PFSK-1 (cell line): Measurements from ENCODE around the gene ATG4B.

Source experiments
- FOXP2 ChIP-seq: optimal IDR thresholded peaks from 2 replicates; pipeline ENCODE3; 2011; ENCODE audit warnings: borderline replicate concordance, control low read depth, inconsistent platforms; ENCODE audit not compliant: insufficient read depth; ENCODE audit errors: extremely low read length, extremely low read depth
- POLR2AphosphoS5 ChIP-seq: IDR thresholded peaks from 2 replicates; pipeline ENCODE4 v1.6.1; 2012; ENCODE audit warnings: low read depth, mild to moderate bottlenecking, control low read depth, low read length, moderate library complexity
- SIN3A ChIP-seq: IDR thresholded peaks from 2 replicates; pipeline ENCODE4 v1.6.1; 2012; ENCODE audit warnings: mild to moderate bottlenecking, low read length, moderate library complexity, borderline replicate concordance; ENCODE audit not compliant: insufficient read depth
- TAF1 ChIP-seq: IDR thresholded peaks from 2 replicates; pipeline ENCODE4 v1.6.1; 2012; ENCODE audit warnings: low read length, control low read depth, borderline replicate concordance; ENCODE audit not compliant: insufficient read depth
- TF ChIP-seq, protein P1 (sequence below), 2 experiments: IDR thresholded peaks; 2 replicates each; pipeline versions ENCODE4 v1.6.1 to v1.8.0; 2011 to 2012; ENCODE audit warnings: low read depth in 2 of 2, low read length in 2 of 2, control low read depth in 1 of 2, inconsistent platforms in 1 of 2, mild to moderate bottlenecking in 1 of 2, moderate library complexity in 1 of 2; ENCODE audit not compliant: insufficient read depth in 1 of 2

The ATG4B gene

DNA sequence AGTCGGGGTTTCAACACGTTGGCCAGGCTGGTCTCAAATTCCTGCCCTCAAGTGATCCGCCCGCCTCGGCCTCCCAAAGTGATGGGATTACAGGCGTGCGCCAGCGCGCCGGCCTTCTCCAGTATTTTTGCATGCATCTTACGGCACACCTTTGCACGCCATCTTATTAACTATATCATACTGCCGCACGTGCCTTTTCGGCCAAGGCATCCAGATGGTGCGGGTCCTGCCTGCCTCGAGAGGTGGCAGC is 63.6 kb downstream of the ATG4B start:
- TF ChIP-seq POLR2AphosphoS5, result no peak
- no peak for TF ChIP-seq TAF1
- TF ChIP-seq FOXP2, result no peak
- TF ChIP-seq, protein P1, sequence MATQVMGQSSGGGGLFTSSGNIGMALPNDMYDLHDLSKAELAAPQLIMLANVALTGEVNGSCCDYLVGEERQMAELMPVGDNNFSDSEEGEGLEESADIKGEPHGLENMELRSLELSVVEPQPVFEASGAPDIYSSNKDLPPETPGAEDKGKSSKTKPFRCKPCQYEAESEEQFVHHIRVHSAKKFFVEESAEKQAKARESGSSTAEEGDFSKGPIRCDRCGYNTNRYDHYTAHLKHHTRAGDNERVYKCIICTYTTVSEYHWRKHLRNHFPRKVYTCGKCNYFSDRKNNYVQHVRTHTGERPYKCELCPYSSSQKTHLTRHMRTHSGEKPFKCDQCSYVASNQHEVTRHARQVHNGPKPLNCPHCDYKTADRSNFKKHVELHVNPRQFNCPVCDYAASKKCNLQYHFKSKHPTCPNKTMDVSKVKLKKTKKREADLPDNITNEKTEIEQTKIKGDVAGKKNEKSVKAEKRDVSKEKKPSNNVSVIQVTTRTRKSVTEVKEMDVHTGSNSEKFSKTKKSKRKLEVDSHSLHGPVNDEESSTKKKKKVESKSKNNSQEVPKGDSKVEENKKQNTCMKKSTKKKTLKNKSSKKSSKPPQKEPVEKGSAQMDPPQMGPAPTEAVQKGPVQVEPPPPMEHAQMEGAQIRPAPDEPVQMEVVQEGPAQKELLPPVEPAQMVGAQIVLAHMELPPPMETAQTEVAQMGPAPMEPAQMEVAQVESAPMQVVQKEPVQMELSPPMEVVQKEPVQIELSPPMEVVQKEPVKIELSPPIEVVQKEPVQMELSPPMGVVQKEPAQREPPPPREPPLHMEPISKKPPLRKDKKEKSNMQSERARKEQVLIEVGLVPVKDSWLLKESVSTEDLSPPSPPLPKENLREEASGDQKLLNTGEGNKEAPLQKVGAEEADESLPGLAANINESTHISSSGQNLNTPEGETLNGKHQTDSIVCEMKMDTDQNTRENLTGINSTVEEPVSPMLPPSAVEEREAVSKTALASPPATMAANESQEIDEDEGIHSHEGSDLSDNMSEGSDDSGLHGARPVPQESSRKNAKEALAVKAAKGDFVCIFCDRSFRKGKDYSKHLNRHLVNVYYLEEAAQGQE (IDR thresholded peaks at IDR 0.05; ENCODE audit: insufficient read depth in 1 of 2, low read depth in 2 of 2, low read length in 2 of 2), result no peak
- TF ChIP-seq SIN3A, result no peak

DNA sequence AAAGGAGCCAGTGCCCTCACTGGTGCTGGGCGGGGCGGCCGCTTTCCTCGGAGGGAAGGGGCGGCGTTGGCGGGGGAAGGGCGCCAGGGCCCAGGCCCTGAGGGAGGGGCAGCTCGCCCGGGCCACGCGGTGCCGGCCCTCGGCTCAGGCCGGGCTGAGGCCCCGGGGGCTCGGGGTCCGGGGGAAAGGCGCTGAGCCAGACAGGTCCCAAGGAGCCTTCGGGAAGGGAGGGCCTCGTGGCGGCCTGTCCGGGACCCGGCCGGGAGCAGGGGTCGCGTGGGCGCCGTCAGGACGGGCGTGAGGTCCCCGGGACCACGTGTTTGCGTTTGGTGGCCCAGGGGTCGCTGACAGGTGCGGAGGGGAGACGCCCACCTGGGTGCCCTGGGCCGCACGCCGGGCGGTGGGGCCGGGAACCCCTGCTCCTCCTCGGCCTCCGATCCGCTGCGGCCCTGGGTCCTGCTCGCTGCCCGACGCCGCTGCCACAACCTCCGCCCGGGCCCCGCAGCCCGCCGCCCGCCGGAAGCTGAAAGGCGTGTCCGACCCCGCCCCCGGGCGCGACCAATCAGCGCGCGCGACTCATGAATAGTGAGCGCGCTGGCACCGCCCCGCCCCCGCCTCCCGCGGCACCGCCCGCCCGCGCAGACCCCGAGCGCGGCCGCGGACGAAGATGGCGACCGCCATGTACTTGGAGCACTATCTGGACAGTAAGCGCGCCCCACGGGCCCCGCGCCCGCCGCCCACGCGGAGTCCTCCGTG is 64.1 kb downstream of the ATG4B start, which contains the start of gene ING5:
Gene ING5, plus strand, starts transcription at position 641 of the 756 bp plus-strand sequence. Its CDS starts 27 bp downstream, at position 668.
- TF ChIP-seq, protein P1 (IDR thresholded peaks at IDR 0.05; ENCODE audit: insufficient read depth in 1 of 2, low read depth in 2 of 2, low read length in 2 of 2), result peak in 1 of 2 experiments; percentile 34; a peak in 1 of 4 replicates
- TF ChIP-seq FOXP2 (peak; percentile 81), SIN3A (no peak), POLR2AphosphoS5 (peak; percentile 81), TAF1 (peak; percentile 78; the same call in 1 of the 2 replicates)

DNA sequence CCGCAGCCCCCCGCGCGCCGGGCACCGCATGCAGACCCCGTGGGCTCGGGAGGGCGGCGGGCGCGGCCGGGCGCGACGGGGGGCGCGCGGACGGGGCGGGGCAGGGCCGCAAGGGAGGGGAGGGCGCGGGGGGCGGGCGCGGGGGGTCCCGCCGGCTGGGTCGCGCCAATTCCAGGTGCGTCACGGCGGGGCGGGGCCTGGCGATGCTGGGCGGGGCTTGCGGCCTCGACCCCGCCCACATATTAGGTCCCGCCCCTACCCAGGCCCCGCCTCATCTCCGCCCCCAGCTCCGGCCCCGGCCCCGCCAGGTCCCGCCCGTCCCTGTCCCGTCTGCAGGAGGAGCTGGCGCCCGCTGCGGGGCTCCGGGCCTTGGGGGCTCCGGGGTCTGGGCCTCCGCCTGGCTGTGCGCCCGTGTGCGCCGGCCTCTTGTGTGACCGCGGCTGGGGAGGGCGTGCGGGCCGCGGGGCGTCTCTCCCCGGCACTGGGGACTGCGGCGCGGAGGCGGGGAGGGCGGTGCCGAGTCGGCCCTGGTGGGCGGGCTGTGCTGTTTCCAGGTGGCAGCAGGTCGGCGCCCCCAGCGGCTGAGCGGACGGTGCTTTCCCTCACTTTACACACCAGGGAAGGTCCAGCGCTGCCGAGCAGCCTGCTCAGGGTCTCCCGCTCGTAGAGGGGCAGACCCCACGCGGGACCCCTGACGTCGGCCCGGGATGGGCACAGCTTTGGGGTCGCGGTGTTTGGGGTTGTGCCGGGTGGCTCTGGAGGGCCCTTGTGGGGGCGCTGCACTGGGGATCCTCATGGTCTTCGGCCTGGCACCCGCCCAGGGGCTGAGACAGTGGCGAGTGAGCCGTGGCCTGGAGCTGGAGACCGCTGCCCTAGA is 64.9 kb downstream of the ATG4B start:
- no peak; the same call in 1 of the 2 replicates for TF ChIP-seq TAF1
- TF ChIP-seq SIN3A, result peak; percentile 17; the same call in 1 of the 2 replicates
- TF ChIP-seq FOXP2, result peak; percentile 32

DNA sequence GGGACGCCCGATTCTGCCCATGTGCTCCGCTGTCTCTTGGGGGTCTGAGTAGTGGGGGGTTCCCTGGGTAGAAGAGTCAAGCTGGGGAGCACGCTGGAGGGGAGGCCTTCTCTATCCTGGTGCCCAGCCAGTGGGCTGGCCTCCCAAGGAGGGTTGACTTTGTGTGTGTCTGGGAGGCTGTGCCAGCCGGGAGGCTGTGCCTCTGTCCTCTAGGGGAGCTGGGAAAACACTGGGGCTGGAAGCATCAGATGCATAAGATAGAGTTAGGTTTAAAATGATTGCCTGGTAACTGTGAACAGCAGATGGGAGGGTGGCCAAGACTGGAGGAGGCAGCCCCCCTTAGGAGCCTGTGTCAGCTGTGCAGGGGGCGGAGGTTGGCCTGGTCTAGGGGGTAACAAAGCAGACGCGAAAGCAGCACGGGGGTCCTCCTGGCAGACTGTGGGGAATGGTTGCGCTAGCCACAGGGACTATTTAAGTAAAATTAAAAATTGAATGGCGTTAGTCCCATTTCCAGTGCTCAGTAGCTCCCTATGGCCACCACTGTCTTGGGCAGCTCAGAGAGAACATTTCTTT is 65.6 kb downstream of the ATG4B start:
- no peak for TF ChIP-seq SIN3A
- no peak for TF ChIP-seq FOXP2
- no peak for TF ChIP-seq POLR2AphosphoS5
- TF ChIP-seq, protein P1 (IDR thresholded peaks at IDR 0.05; ENCODE audit: insufficient read depth in 1 of 2, low read depth in 2 of 2, low read length in 2 of 2), result no peak
- no peak for TF ChIP-seq TAF1

DNA sequence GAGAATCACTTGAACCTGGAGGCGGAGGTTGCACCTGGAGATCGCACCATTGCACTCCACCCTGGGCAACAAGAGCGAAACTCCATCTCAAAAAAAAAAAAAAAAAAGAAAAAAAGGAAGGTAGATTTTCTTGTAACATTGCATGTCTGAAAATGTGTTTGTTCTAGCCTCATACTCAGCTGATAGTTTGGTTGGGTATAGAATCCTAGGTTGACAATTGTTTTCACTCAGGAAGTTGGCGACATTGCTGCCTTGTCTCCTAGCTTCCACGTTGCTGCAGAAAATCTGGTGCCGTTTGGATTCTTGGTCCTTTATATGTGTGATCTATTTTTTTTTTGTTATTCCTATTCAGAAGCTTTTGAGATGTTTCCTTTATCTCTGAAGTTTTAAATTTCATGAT is 69.0 kb downstream of the ATG4B start:
- TF ChIP-seq POLR2AphosphoS5, result no peak
- TF ChIP-seq TAF1, result no peak
- TF ChIP-seq FOXP2, result no peak
- no peak for TF ChIP-seq SIN3A
- TF ChIP-seq, protein P1 (IDR thresholded peaks at IDR 0.05; ENCODE audit: insufficient read depth in 1 of 2, low read depth in 2 of 2, low read length in 2 of 2), result no peak
